Prostate gland (tissue), 2 donors: Measurements from ENCODE around the gene WDR64.

ENCODE experiments used
- CTCF ChIP-seq, 4 experiments: fragments of 200-600 bp in 2 of 4; fragments of 450-650 bp in 2 of 4; sonication (generic) in 2 of 4; IDR thresholded peaks; 1 replicate in 3 of 4; 2 replicates in 1 of 4; pipeline ENCODE4 v1.5.1; 2016 to 2019; ENCODE audit warnings: antibody characterized with exemption in 4 of 4, mild to moderate bottlenecking in 2 of 4, moderate library complexity in 2 of 4
- POLR2A ChIP-seq: fragments of 450-650 bp; IDR thresholded peaks from one replicate; pipeline ENCODE4 v1.6.1; 2016; ENCODE audit warnings: antibody characterized with exemption, mild to moderate bottlenecking
- POLR2AphosphoS5 ChIP-seq: sonication (generic); formaldehyde crosslinking; IDR thresholded peaks from one replicate; pipeline ENCODE4 v1.6.1; 2017; ENCODE audit warnings: antibody characterized with exemption

GRCh38 chr1:241697640-241698018 lies 45.5 kb downstream of the WDR64 start:
- no peak for TF ChIP-seq CTCF (IDR thresholded peaks at IDR 0.05)
- no peak for TF ChIP-seq POLR2AphosphoS5
- TF ChIP-seq POLR2A = no peak
